HFFc6 (cell line): ENCODE data around the gene GNPDA2. TPM values are rescaled to one million over a fixed set of nuclear protein-coding genes. Genes with fewer than 3 reads are reported as not detected.

ENCODE experiments used
- DNase-seq: peaks from one replicate; pipeline ENCODE4 v3.0.0-alpha.2; 2018
- H3K27ac Mint-ChIP-seq: 2 replicates; pipeline ENCODE4 v1.8.0; 2020; ENCODE audit warnings: mild to moderate bottlenecking, mixed read lengths
- H3K27me3 Mint-ChIP-seq: 2 replicates; pipeline ENCODE4 v1.8.0; 2021; ENCODE audit warnings: mild to moderate bottlenecking, moderate library complexity, mixed read lengths; ENCODE audit not compliant: insufficient read depth
- H3K36me3 Mint-ChIP-seq: 2 replicates; pipeline ENCODE4 v1.8.0; 2021; ENCODE audit warnings: low read depth, mixed read lengths
- H3K4me1 Mint-ChIP-seq: 2 replicates; pipeline ENCODE4 v1.8.0; 2020; ENCODE audit warnings: low read depth, mixed read lengths
- H3K4me3 Mint-ChIP-seq: 2 replicates; pipeline ENCODE4 v1.8.0; 2020; ENCODE audit warnings: mild to moderate bottlenecking, moderate library complexity, mixed read lengths
- H3K9me3 Mint-ChIP-seq: 2 replicates; pipeline ENCODE4 v1.8.0; 2020; ENCODE audit warnings: mild to moderate bottlenecking, mixed read lengths
- CTCF ChIP-seq: fragments of 200-600 bp; sonication (generic); IDR thresholded peaks from 2 replicates; pipeline ENCODE4 v1.5.0; 2021; ENCODE audit warnings: antibody characterized with exemption, mild to moderate bottlenecking
- total RNA-seq, 6 experiments: library from RNA; stranded (reverse); fragmentation: NEBNext Ultra II Directional; extraction: Animal tissue kit (Norgen Biotek cat#: 25700); gene quantifications; 2 replicates in 1 of 6; 3 replicates in 5 of 6; pipeline ENCODE4 v1.2.3, GENCODE V29; 2021

The GNPDA2 gene
- total RNA-seq, 6 experiments from 2014 or later: 14.2 to 18.9 (median 17.3) TPM

GRCh38 chr4:44761306-44761705 is 35.0 kb upstream of the GNPDA2 start:
- no peak overlapping the region for H3K4me3 Mint-ChIP-seq
- H3K27me3 Mint-ChIP-seq: no peaks in the 10 kb centered on the region; the same call in none of the 2 replicates
- TF ChIP-seq CTCF: no peak
- H3K36me3 Mint-ChIP-seq: no peaks in the 10 kb centered on the region
- no peaks in the 10 kb centered on the region for H3K9me3 Mint-ChIP-seq
- H3K27ac Mint-ChIP-seq: no peak overlapping the region
- peaks cover 6% of the 10 kb centered on the region for H3K4me1 Mint-ChIP-seq
- DNase-seq: no peak

GRCh38 chr4:44760142-44760898 is 34.0 kb upstream of the GNPDA2 start:
- H3K27ac Mint-ChIP-seq: no peak overlapping the region
- no peak overlapping the region; the same call in 1 of the 2 replicates for H3K4me3 Mint-ChIP-seq
- no peaks in the 10 kb centered on the region for H3K9me3 Mint-ChIP-seq
- H3K27me3 Mint-ChIP-seq: no peaks in the 10 kb centered on the region; the same call in none of the 2 replicates
- TF ChIP-seq CTCF: peak; percentile 83
- H3K4me1 Mint-ChIP-seq: peaks cover 6% of the 10 kb centered on the region
- no peaks in the 10 kb centered on the region for H3K36me3 Mint-ChIP-seq
- DNase-seq: peak; percentile 48

- Mint-ChIP-seq H3K4me1 (peaks cover 6% of the 10 kb centered on the region), H3K27ac (no peak overlapping the region)
These were observed 30.2 kb upstream of the GNPDA2 start for GRCh38 chr4:44756559-44756958.

GRCh38 chr4:44740201-44740600 is 13.8 kb upstream of the GNPDA2 start:
- DNase-seq: no peak
- no peak for TF ChIP-seq CTCF
- Mint-ChIP-seq H3K4me3 (no peak overlapping the region), H3K4me1 (no peaks in the 10 kb centered on the region), H3K36me3 (no peaks in the 10 kb centered on the region), H3K27ac (no peak overlapping the region), H3K9me3 (no peaks in the 10 kb centered on the region), H3K27me3 (no peaks in the 10 kb centered on the region; the same call in none of the 2 replicates)

More at GRCh38 chr4:44756559-44756958, 30.2 kb upstream of the GNPDA2 start:
- DNase-seq: no peak
- H3K36me3 Mint-ChIP-seq: no peaks in the 10 kb centered on the region
- no peaks in the 10 kb centered on the region; the same call in none of the 2 replicates for H3K27me3 Mint-ChIP-seq
- no peak overlapping the region for H3K4me3 Mint-ChIP-seq
- TF ChIP-seq CTCF: no peak
- H3K9me3 Mint-ChIP-seq: no peaks in the 10 kb centered on the region

GRCh38 chr4:44738615-44739014 is 12.3 kb upstream of the GNPDA2 start:
- no peaks in the 10 kb centered on the region for H3K4me1 Mint-ChIP-seq
- no peaks in the 10 kb centered on the region for H3K36me3 Mint-ChIP-seq
- no peaks in the 10 kb centered on the region for H3K9me3 Mint-ChIP-seq
- no peaks in the 10 kb centered on the region; the same call in none of the 2 replicates for H3K27me3 Mint-ChIP-seq
- DNase-seq: peak; percentile 15
- no peak overlapping the region for H3K4me3 Mint-ChIP-seq
- TF ChIP-seq CTCF: peak; percentile 70
- no peak overlapping the region for H3K27ac Mint-ChIP-seq
